Mesenchymal stem cell (in vitro differentiated cells and primary cell): Measurements from ENCODE around the gene IL17RA.

Experiments
- DNase-seq: peaks from one replicate; pipeline ENCODE4 v3.0.0-alpha.2; 2013
- H2AFZ ChIP-seq: one replicate; pipeline ENCODE4 v1.6.1; 2013; ENCODE audit warnings: low read depth, mild to moderate bottlenecking, control low read depth, inconsistent platforms, low read length, moderate library complexity
- H2AK5ac ChIP-seq: 2 replicates; pipeline ENCODE4 v1.6.1; 2013; ENCODE audit warnings: low read length, moderate library complexity, mild to moderate bottlenecking, inconsistent platforms; ENCODE audit not compliant: severe bottlenecking
- H2BK120ac ChIP-seq: one replicate; pipeline ENCODE4 v1.6.1; 2013; ENCODE audit warnings: low read depth, mild to moderate bottlenecking, inconsistent platforms, low read length, moderate library complexity
- H2BK12ac ChIP-seq, 2 experiments: one replicate each; pipeline ENCODE4 v1.6.1; 2013; ENCODE audit warnings: inconsistent platforms in 2 of 2, low read length in 2 of 2, mild to moderate bottlenecking in 2 of 2, moderate library complexity in 2 of 2, control low read depth in 1 of 2
- H2BK15ac ChIP-seq: one replicate; pipeline ENCODE4 v1.6.1; 2013; ENCODE audit warnings: mild to moderate bottlenecking, low read depth, inconsistent platforms; ENCODE audit not compliant: poor library complexity, severe bottlenecking
- H2BK5ac ChIP-seq: 2 replicates; pipeline ENCODE4 v1.6.1; 2013; ENCODE audit warnings: low read depth, mild to moderate bottlenecking, low read length, control low read depth, inconsistent platforms; ENCODE audit not compliant: poor library complexity, severe bottlenecking
- H3K14ac ChIP-seq, 2 experiments: one replicate each; pipeline ENCODE4 v1.6.1; 2013; ENCODE audit warnings: inconsistent platforms in 2 of 2, low read length in 2 of 2, control low read depth in 1 of 2, mild to moderate bottlenecking in 1 of 2, moderate library complexity in 1 of 2
- H3K18ac ChIP-seq, 2 experiments: one replicate each; pipeline ENCODE4 v1.6.1; 2013; ENCODE audit warnings: inconsistent platforms in 2 of 2, low read length in 2 of 2, control low read depth in 1 of 2, low read depth in 1 of 2, mild to moderate bottlenecking in 1 of 2
- H3K23ac ChIP-seq, 2 experiments: one replicate each; pipeline ENCODE4 v1.6.1; 2013; ENCODE audit warnings: inconsistent platforms in 2 of 2, low read length in 2 of 2, mild to moderate bottlenecking in 2 of 2, moderate library complexity in 2 of 2, control low read depth in 1 of 2
- H3K27ac ChIP-seq: 2 replicates; pipeline ENCODE4 v1.5.1; 2013; ENCODE audit warnings: mild to moderate bottlenecking, moderate library complexity, low read length, control low read depth, inconsistent platforms; ENCODE audit not compliant: poor library complexity, severe bottlenecking
- H3K27me3 ChIP-seq, 2 experiments: 2 replicates each; pipeline versions ENCODE4 v1.6.1 to v1.7.0; 2013; ENCODE audit warnings: low read length in 2 of 2, mild to moderate bottlenecking in 2 of 2, moderate library complexity in 2 of 2, control low read depth in 1 of 2, inconsistent platforms in 1 of 2; ENCODE audit not compliant: control insufficient read depth in 1 of 2, insufficient read depth in 1 of 2
- H3K36me3 ChIP-seq, 2 experiments: 2 replicates each; pipeline versions ENCODE4 v1.6.1 to v1.7.0; 2013; ENCODE audit warnings: low read length in 2 of 2, control low read depth in 1 of 2, inconsistent platforms in 1 of 2, low read depth in 1 of 2, mild to moderate bottlenecking in 1 of 2; ENCODE audit not compliant: insufficient read depth in 2 of 2, control insufficient read depth in 1 of 2
- H3K4ac ChIP-seq, 2 experiments: one replicate each; pipeline ENCODE4 v1.6.1; 2013; ENCODE audit warnings: inconsistent platforms in 2 of 2, low read length in 2 of 2, mild to moderate bottlenecking in 2 of 2, moderate library complexity in 2 of 2, control low read depth in 1 of 2, low read depth in 1 of 2
- H3K4me1 ChIP-seq: 2 replicates; pipeline ENCODE4 v1.6.1; 2013; ENCODE audit warnings: low read depth, low read length, control low read depth; ENCODE audit not compliant: control insufficient read depth, insufficient read depth
- H3K4me2 ChIP-seq: 2 replicates; pipeline ENCODE4 v1.6.1; 2013; ENCODE audit warnings: low read length, mild to moderate bottlenecking, inconsistent platforms; ENCODE audit not compliant: poor library complexity, severe bottlenecking
- H3K4me3 ChIP-seq, 2 experiments: 2 replicates each; pipeline versions ENCODE4 v1.5.1 to v1.7.0; 2013; ENCODE audit warnings: low read length in 2 of 2, mild to moderate bottlenecking in 2 of 2, control low read depth in 1 of 2, low read depth in 1 of 2; ENCODE audit not compliant: insufficient read depth in 1 of 2
- H3K79me1 ChIP-seq: replicated peaks from 2 replicates; pipeline ENCODE4 v1.6.1; 2013; ENCODE audit warnings: mild to moderate bottlenecking, control low read depth, low read length, inconsistent platforms; ENCODE audit not compliant: poor library complexity, severe bottlenecking
- H3K9ac ChIP-seq: 2 replicates; pipeline ENCODE4 v1.7.0; 2013; ENCODE audit warnings: mild to moderate bottlenecking, low read length, moderate library complexity
- H3K9me3 ChIP-seq: 2 replicates; pipeline ENCODE4 v1.7.0; 2013; ENCODE audit warnings: mild to moderate bottlenecking, low read length; ENCODE audit not compliant: control insufficient read depth
- H4K8ac ChIP-seq: one replicate; pipeline ENCODE4 v1.6.1; 2013; ENCODE audit warnings: inconsistent platforms, mild to moderate bottlenecking, low read length, moderate library complexity
- H4K91ac ChIP-seq: one replicate; pipeline ENCODE4 v1.6.1; 2013; ENCODE audit warnings: mild to moderate bottlenecking, low read length, inconsistent platforms
- WGBS: methylation state at CpG from one replicate; pipeline ENCODE4 v1.1.7; 2013; ENCODE audit warnings: mixed read lengths; 5-methylcytosine and 5-hydroxymethylcytosine counted together

IL17RA gene

GRCh38 chr22:17140022-17140421 is 55.2 kb downstream of the IL17RA start:
- H3K14ac ChIP-seq = no peak overlapping the region

GRCh38 chr22:17140826-17141766 is 56.3 kb downstream of the IL17RA start:
- H2BK15ac ChIP-seq = no peak overlapping the region
- H3K14ac ChIP-seq = no peak overlapping the region
- H3K36me3 ChIP-seq = peaks cover 54 to 69% of the 10 kb centered on the region in 2 experiments
- H4K91ac ChIP-seq = no peak overlapping the region
- no peak overlapping the region for H2BK5ac ChIP-seq
- H3K79me1 ChIP-seq = peaks cover 7% of the 10 kb centered on the region
- H3K27me3 ChIP-seq = no peaks in the 10 kb centered on the region
- no peak overlapping the region for H3K4me2 ChIP-seq
- no peak overlapping the region for H3K4ac ChIP-seq
- H3K4me3 ChIP-seq = no peak overlapping the region
- H3K4me1 ChIP-seq = no peaks in the 10 kb centered on the region
- no peak for DNase-seq
- H3K27ac ChIP-seq = no peak overlapping the region
- no peak overlapping the region for H2BK12ac ChIP-seq
- no peak overlapping the region for H4K8ac ChIP-seq
- no peak overlapping the region for H2BK120ac ChIP-seq
- no peak overlapping the region for H3K18ac ChIP-seq
- no peak overlapping the region for H3K9ac ChIP-seq
- no peaks in the 10 kb centered on the region for H3K9me3 ChIP-seq
- 97% methylated on average over 8 of the region's 9 CpGs for WGBS
- no peak overlapping the region for H3K23ac ChIP-seq
- no peak overlapping the region for H2AK5ac ChIP-seq
- no peak overlapping the region for H2AFZ ChIP-seq

More at GRCh38 chr22:17140022-17140421, 55.2 kb downstream of the IL17RA start:
- Histone ChIP-seq H2AK5ac (no peak overlapping the region), H3K4me3 (no peak overlapping the region), H2BK5ac (no peak overlapping the region), H2BK15ac (no peak overlapping the region), H3K36me3 (peaks cover 58 to 67% of the 10 kb centered on the region in 2 experiments), H3K79me1 (peaks cover 7% of the 10 kb centered on the region), H3K18ac (no peak overlapping the region), H3K27me3 (no peaks in the 10 kb centered on the region), H3K27ac (no peak overlapping the region), H3K9ac (no peak overlapping the region), H2BK120ac (no peak overlapping the region), H3K4me2 (no peak overlapping the region), H3K4ac (no peak overlapping the region), H4K8ac (no peak overlapping the region), H3K9me3 (no peaks in the 10 kb centered on the region), H3K23ac (no peak overlapping the region), H3K4me1 (no peaks in the 10 kb centered on the region), H4K91ac (no peak overlapping the region), H2AFZ (no peak overlapping the region), H2BK12ac (no peak overlapping the region)
- no peak for DNase-seq
- 96% methylated on average over 8 of the region's 8 CpGs for WGBS

GRCh38 chr22:17143101-17143500 is 58.3 kb downstream of the IL17RA start:
- 98% methylated on average over 6 of the region's 9 CpGs for WGBS
- Histone ChIP-seq H2BK5ac (no peak overlapping the region), H2AFZ (no peak overlapping the region), H3K79me1 (peaks cover 14% of the 10 kb centered on the region), H3K23ac (no peak overlapping the region), H2BK12ac (no peak overlapping the region), H3K18ac (no peak overlapping the region), H3K4me2 (no peak overlapping the region), H3K36me3 (peaks cover 54 to 64% of the 10 kb centered on the region in 2 experiments), H4K8ac (no peak overlapping the region), H2BK15ac (no peak overlapping the region), H4K91ac (no peak overlapping the region), H3K4me1 (no peaks in the 10 kb centered on the region), H3K9ac (no peak overlapping the region), H2BK120ac (no peak overlapping the region), H3K4ac (no peak overlapping the region), H3K27ac (no peak overlapping the region), H3K4me3 (no peak overlapping the region), H3K27me3 (no peaks in the 10 kb centered on the region), H3K14ac (no peak overlapping the region), H3K9me3 (no peaks in the 10 kb centered on the region), H2AK5ac (no peak overlapping the region)
- DNase-seq = no peak

DNA sequence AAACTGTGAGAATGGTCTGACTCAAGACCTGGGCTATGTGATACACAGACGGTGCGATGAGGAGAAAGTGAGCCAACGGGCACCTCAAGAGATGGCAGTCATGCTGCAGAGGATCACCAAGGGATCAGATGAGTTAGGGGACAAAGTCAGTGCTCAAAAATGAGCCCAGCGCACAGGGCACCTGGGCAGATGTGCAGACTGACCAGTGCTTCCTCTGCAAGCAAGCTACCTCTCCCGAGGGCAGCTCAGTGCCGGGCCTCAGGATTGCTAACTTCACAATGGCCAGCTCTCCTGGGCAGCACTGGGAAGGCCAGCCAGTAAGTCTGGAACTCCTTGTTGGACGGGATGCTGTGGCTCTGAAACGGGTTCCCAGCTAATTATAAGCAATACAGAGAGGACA is 59.0 kb downstream of the IL17RA start:
- no peak overlapping the region for H2BK12ac ChIP-seq
- peaks cover 53 to 61% of the 10 kb centered on the region in 2 experiments for H3K36me3 ChIP-seq
- H2AFZ ChIP-seq = no peak overlapping the region
- H3K27ac ChIP-seq = no peak overlapping the region
- H4K8ac ChIP-seq = no peak overlapping the region
- no peak overlapping the region for H3K4me2 ChIP-seq
- H4K91ac ChIP-seq = no peak overlapping the region
- WGBS = 95% methylated on average over 8 of the region's 8 CpGs
- H2BK5ac ChIP-seq = no peak overlapping the region
- no peak overlapping the region for H2BK120ac ChIP-seq
- no peaks in the 10 kb centered on the region for H3K4me1 ChIP-seq
- H3K18ac ChIP-seq = no peak overlapping the region
- no peak overlapping the region for H3K14ac ChIP-seq
- H3K4me3 ChIP-seq = no peak overlapping the region
- H3K9ac ChIP-seq = no peak overlapping the region
- no peak overlapping the region for H3K23ac ChIP-seq
- H3K9me3 ChIP-seq = no peaks in the 10 kb centered on the region
- H3K4ac ChIP-seq = no peak overlapping the region
- no peak overlapping the region for H2AK5ac ChIP-seq
- no peaks in the 10 kb centered on the region for H3K27me3 ChIP-seq
- peaks cover 17% of the 10 kb centered on the region for H3K79me1 ChIP-seq
- no peak overlapping the region for H2BK15ac ChIP-seq
- DNase-seq = no peak
